Esophagus squamous epithelium (tissue), 4 donors: ENCODE data around the gene FNDC3B.

ENCODE experiments used
- POLR2A ChIP-seq, 4 donors: fragments of 450-650 bp; IDR thresholded peaks; one replicate each; pipeline ENCODE4 v1.6.1; 2017; ENCODE audit warnings: antibody characterized with exemption in 4 of 4, mild to moderate bottlenecking in 4 of 4, moderate library complexity in 3 of 4
- TF ChIP-seq, protein P1 (sequence below), 6 experiments: fragments of 450-650 bp in 4 of 6; fragments of 200-600 bp in 2 of 6; sonication (generic) in 2 of 6; IDR thresholded peaks; one replicate each; pipeline ENCODE4 v1.5.1; 2016 to 2019; ENCODE audit warnings: antibody characterized with exemption in 6 of 6, mild to moderate bottlenecking in 4 of 6, moderate library complexity in 4 of 6

- TF ChIP-seq, protein P1, sequence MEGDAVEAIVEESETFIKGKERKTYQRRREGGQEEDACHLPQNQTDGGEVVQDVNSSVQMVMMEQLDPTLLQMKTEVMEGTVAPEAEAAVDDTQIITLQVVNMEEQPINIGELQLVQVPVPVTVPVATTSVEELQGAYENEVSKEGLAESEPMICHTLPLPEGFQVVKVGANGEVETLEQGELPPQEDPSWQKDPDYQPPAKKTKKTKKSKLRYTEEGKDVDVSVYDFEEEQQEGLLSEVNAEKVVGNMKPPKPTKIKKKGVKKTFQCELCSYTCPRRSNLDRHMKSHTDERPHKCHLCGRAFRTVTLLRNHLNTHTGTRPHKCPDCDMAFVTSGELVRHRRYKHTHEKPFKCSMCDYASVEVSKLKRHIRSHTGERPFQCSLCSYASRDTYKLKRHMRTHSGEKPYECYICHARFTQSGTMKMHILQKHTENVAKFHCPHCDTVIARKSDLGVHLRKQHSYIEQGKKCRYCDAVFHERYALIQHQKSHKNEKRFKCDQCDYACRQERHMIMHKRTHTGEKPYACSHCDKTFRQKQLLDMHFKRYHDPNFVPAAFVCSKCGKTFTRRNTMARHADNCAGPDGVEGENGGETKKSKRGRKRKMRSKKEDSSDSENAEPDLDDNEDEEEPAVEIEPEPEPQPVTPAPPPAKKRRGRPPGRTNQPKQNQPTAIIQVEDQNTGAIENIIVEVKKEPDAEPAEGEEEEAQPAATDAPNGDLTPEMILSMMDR (IDR thresholded peaks at IDR 0.05) = no peak
- TF ChIP-seq POLR2A (IDR thresholded peaks at IDR 0.05) = no peak
Observed at GRCh38 chr3:172346161-172346560, 306.8 kb downstream of the FNDC3B start.
